ENCODE results near the gene ANKRD39. TPM values are rescaled to one million over a fixed set of nuclear protein-coding genes. Genes with fewer than 3 reads are reported as not detected.

ANKRD39 gene
- total RNA-seq (2014; rRNA removed; shearing (Covaris generic)): 8.9 and 11.6 TPM in 2 replicates

GRCh38 chr2:96857667-96858372, at the start of gene ANKRD39:
Gene ANKRD39, minus strand, starts transcription at chr2:96858016. Its CDS starts 29 bp downstream, at chr2:96857987.

GRCh38 chr2:96869822-96870625, 12.2 kb upstream of the ANKRD39 start, which contains the start of gene SEMA4C:
Gene SEMA4C, minus strand, starts transcription at chr2:96870080. Its CDS starts 2,194 bp downstream, at chr2:96867886.

GRCh38 chr2:96843538-96844268, 14.1 kb downstream of the ANKRD39 start, which contains the start of gene ANKRD23:
Gene ANKRD23, minus strand, starts transcription at chr2:96844021. Its CDS starts 29 bp downstream, at chr2:96843992.

DNA sequence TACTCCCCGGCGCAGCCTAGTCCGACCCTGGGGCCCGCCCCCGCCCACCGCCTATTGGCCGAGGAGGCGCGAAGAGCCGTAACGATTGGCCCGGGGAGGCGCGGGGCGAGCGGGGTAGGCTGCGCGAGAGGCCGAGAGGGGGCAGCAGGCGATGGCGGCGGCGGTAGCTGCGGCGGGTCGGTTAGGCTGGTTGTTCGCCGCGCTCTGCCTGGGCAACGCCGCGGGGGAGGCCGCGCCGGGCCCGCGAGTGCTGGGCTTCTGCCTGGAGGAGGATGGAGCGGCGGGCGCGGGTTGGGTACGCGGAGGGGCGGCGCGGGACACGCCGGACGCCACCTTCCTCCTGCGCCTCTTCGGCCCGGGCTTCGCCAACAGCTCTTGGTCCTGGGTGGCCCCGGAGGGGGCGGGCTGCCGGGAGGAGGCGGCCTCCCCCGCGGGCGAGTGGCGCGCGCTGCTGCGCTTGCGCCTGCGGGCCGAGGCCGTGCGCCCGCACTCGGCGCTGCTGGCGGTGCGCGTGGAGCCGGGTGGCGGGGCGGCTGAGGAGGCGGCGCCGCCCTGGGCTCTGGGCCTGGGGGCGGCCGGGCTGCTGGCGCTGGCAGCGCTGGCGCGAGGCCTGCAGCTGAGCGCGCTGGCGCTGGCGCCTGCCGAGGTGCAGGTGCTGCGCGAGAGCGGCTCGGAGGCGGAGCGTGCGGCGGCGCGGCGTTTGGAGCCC, 41.5 kb downstream of the ANKRD39 start, which contains the start of gene CNNM3:
Gene CNNM3, plus strand, starts transcription at position 142 of the 709 bp plus-strand sequence. Its CDS starts 10 bp downstream, at position 152.

Small RNA genes lying within 50 kb of the gene (small RNA-seq; reads per million reads assigned to genes)
- not detected for gene MIR3127

Other genes starting within 250 kb of the ANKRD39 start
- 18.9 and 23.8 TPM in 2 replicates for gene KANSL3, start 219.7 kb downstream of the ANKRD39 start, total RNA-seq (2014; rRNA removed; shearing (Covaris generic))
- gene FER1L5, start 215.3 kb downstream of the ANKRD39 start, total RNA-seq (2014; rRNA removed; shearing (Covaris generic)): not detected in 2 replicates
- 5.9 and 10.6 TPM in 2 replicates for gene LMAN2L, start 118.0 kb downstream of the ANKRD39 start, total RNA-seq (2014; rRNA removed; shearing (Covaris generic))
- gene CNNM4, start 97.1 kb downstream of the ANKRD39 start, total RNA-seq (2014; rRNA removed; shearing (Covaris generic)): 5.5 and 6.2 TPM in 2 replicates
- 4.8 and 4.9 TPM in 2 replicates for gene CNNM3, start 41.7 kb downstream of the ANKRD39 start, total RNA-seq (2014; rRNA removed; shearing (Covaris generic))
- 2.5 and 3.2 TPM in 2 replicates for gene ANKRD23, start 14.0 kb downstream of the ANKRD39 start, total RNA-seq (2014; rRNA removed; shearing (Covaris generic))
- 34.3 and 37.1 TPM in 2 replicates for gene SEMA4C, start 12.1 kb upstream of the ANKRD39 start, total RNA-seq (2014; rRNA removed; shearing (Covaris generic))
- 3.2 and 3.6 TPM in 2 replicates for gene FAM178B, start 128.6 kb upstream of the ANKRD39 start, total RNA-seq (2014; rRNA removed; shearing (Covaris generic))
- gene FAHD2B, start 236.9 kb upstream of the ANKRD39 start, total RNA-seq (2014; rRNA removed; shearing (Covaris generic)): 11.7 and 12.0 TPM in 2 replicates